GM23338 (cell line): ENCODE results near the gene EXOC4. TPM values are rescaled to one million over a fixed set of nuclear protein-coding genes. Genes with fewer than 3 reads are reported as not detected.

Experiments used
- ATAC-seq: fragments of 200-7000 bp; cut with Tn5 transposase; 3 replicates; pipeline ENCODE4 v1.9.1; 2020
- DNase-seq: peaks from one replicate; pipeline ENCODE4 v3.0.0-alpha.2; 2015; ENCODE audit warnings: low spot score
- H2AFZ ChIP-seq: fragments of 200-600 bp; sonication (generic); 2 replicates; pipeline ENCODE4 v1.8.0; 2016; ENCODE audit warnings: antibody characterized with exemption, mild to moderate bottlenecking, moderate library complexity
- H3F3A ChIP-seq: fragments of 200-600 bp; sonication (generic); replicated peaks from 2 replicates; pipeline ENCODE4 v1.8.0; 2017; ENCODE audit warnings: antibody characterized with exemption, mixed run types, low read depth
- H3K27ac ChIP-seq: fragments of 200-600 bp; sonication (generic); 2 replicates; pipeline ENCODE4 v1.6.1; 2016; ENCODE audit warnings: low read depth
- H3K27me3 ChIP-seq: fragments of 200-600 bp; sonication (generic); 2 replicates; pipeline ENCODE4 v1.8.0; 2016; ENCODE audit warnings: mild to moderate bottlenecking, mixed run types, moderate library complexity; ENCODE audit not compliant: insufficient read depth
- H3K36me3 ChIP-seq: fragments of 200-600 bp; sonication (generic); 2 replicates; pipeline ENCODE4 v1.8.0; 2016; ENCODE audit warnings: mild to moderate bottlenecking; ENCODE audit not compliant: insufficient read depth
- H3K4me1 ChIP-seq: fragments of 200-600 bp; sonication (generic); 2 replicates; pipeline ENCODE4 v1.8.0; 2016; ENCODE audit warnings: mild to moderate bottlenecking, moderate library complexity; ENCODE audit not compliant: insufficient read depth
- H3K4me2 ChIP-seq: fragments of 200-600 bp; sonication (generic); 2 replicates; pipeline ENCODE4 v1.7.1; 2017; ENCODE audit warnings: mixed run types
- H3K4me3 ChIP-seq: fragments of 200-600 bp; sonication (generic); 2 replicates; pipeline ENCODE4 v1.6.1; 2016; ENCODE audit warnings: mixed run types
- H3K79me2 ChIP-seq: fragments of 200-600 bp; sonication (generic); replicated peaks from 2 replicates; pipeline ENCODE4 v1.8.0; 2017; ENCODE audit warnings: mild to moderate bottlenecking; ENCODE audit not compliant: insufficient read depth
- H3K9me2 ChIP-seq: fragments of 200-600 bp; sonication (generic); 2 replicates; pipeline ENCODE4 v1.8.0; 2017; ENCODE audit not compliant: insufficient read depth
- H4K20me1 ChIP-seq: fragments of 200-600 bp; sonication (generic); replicated peaks from 2 replicates; pipeline ENCODE4 v1.8.0; 2017; ENCODE audit warnings: mild to moderate bottlenecking; ENCODE audit not compliant: insufficient read depth
- H3K27ac Mint-ChIP-seq: 2 replicates; pipeline ENCODE4 v1.8.0; 2020; ENCODE audit warnings: inconsistent platforms, mild to moderate bottlenecking, moderate library complexity, mixed read lengths
- H3K27me3 Mint-ChIP-seq: 3 replicates; pipeline ENCODE4 v1.8.0; 2022; ENCODE audit warnings: low read depth, mild to moderate bottlenecking, moderate library complexity, mixed read lengths, inconsistent platforms; ENCODE audit not compliant: insufficient read depth, poor library complexity
- H3K36me3 Mint-ChIP-seq: 3 replicates; pipeline ENCODE4 v1.8.0; 2021; ENCODE audit warnings: low read depth, mild to moderate bottlenecking, inconsistent platforms, moderate library complexity, mixed read lengths
- H3K4me1 Mint-ChIP-seq: 3 replicates; pipeline ENCODE4 v1.8.0; 2020; ENCODE audit warnings: mild to moderate bottlenecking, inconsistent platforms, mixed read lengths
- H3K4me3 Mint-ChIP-seq: 3 replicates; pipeline ENCODE4 v1.8.0; 2021; ENCODE audit warnings: moderate library complexity, mild to moderate bottlenecking, inconsistent platforms, mixed read lengths
- H3K9me3 Mint-ChIP-seq: 3 replicates; pipeline ENCODE4 v1.8.0; 2020; ENCODE audit warnings: moderate library complexity, mild to moderate bottlenecking, inconsistent platforms, mixed read lengths
- CREB1 ChIP-seq: fragments of 250-450 bp; sonication (Bioruptor Pico); IDR thresholded peaks from 2 replicates; pipeline ENCODE4 v1.5.0; 2020; ENCODE audit warnings: low read depth, mild to moderate bottlenecking, moderate library complexity
- CTCF ChIP-seq, 2 experiments: fragments of 200-600 bp in 1 of 2; sonication (generic) in 1 of 2; conservative IDR thresholded peaks; 2 replicates each; pipeline versions ENCODE4 v1.5.1 to v1.6.1; 2016 to 2017; ENCODE audit warnings: antibody characterized with exemption in 2 of 2, low read depth in 2 of 2, mild to moderate bottlenecking in 2 of 2, moderate library complexity in 1 of 2
- ETS1 ChIP-seq: IDR thresholded peaks from 2 replicates; pipeline ENCODE4 v1.6.1; 2016; ENCODE audit warnings: antibody characterized with exemption
- JUNB ChIP-seq: IDR thresholded peaks from one replicate; pipeline ENCODE4 v1.6.1; 2016; ENCODE audit warnings: antibody characterized with exemption; ENCODE audit not compliant: unreplicated experiment
- NANOG ChIP-seq: IDR thresholded peaks from 2 replicates; pipeline ENCODE4 v1.6.1; 2016; ENCODE audit warnings: antibody characterized with exemption, borderline replicate concordance
- POLR2AphosphoS5 ChIP-seq: IDR thresholded peaks from 2 replicates; pipeline ENCODE4 v1.6.1; 2016; ENCODE audit warnings: antibody characterized with exemption, low read depth
- ZNF114 ChIP-seq: fragments of 250-450 bp; sonication (Bioruptor Pico); IDR thresholded peaks from 2 replicates; pipeline ENCODE4 v1.5.0; 2020; ENCODE audit warnings: mild to moderate bottlenecking, moderate library complexity
- ZNF331 ChIP-seq: fragments of 250-450 bp; sonication (Bioruptor Pico); IDR thresholded peaks from 2 replicates; pipeline ENCODE4 v1.5.0; 2020; ENCODE audit warnings: low read depth, mild to moderate bottlenecking, moderate library complexity
- polyA plus RNA-seq: library from polyadenylated mRNA; unstranded; fragments of >200 nt; fragmentation: Nextera tagmentation; extraction: Ambion mirVana; gene quantifications from 2 replicates; pipeline ENCODE4 v1.2.1, GENCODE V29; 2016
- total RNA-seq: library from RNA; depleted of rRNA; stranded (reverse); fragments of >200 nt; shearing (Covaris generic); gene quantifications from 2 replicates; pipeline ENCODE4 v1.2.3, GENCODE V29; 2014

The EXOC4 gene
- total and polyA plus RNA-seq, 2 experiments from 2014 or later, result 37.5 to 52.7 TPM

GRCh38 chr7:133349101-133349500, 96.2 kb downstream of the EXOC4 start:
- Histone ChIP-seq H3F3A (no peaks in the 10 kb centered on the region), H3K4me1 (peaks cover 19% of the 10 kb centered on the region), H3K9me2 (no peaks in the 10 kb centered on the region), H3K79me2 (peaks cover 32% of the 10 kb centered on the region), H3K36me3 (peaks cover 4% of the 10 kb centered on the region; the same call in 1 of the 2 replicates), H4K20me1 (no peaks in the 10 kb centered on the region), H3K27me3 (no peaks in the 10 kb centered on the region), H3K27ac (no peak overlapping the region), H2AFZ (no peak overlapping the region), H3K4me3 (no peak overlapping the region), H3K4me2 (no peak overlapping the region)
- peaks cover 23% of the 10 kb centered on the region for H3K36me3 Mint-ChIP-seq
- peaks cover 25% of the 10 kb centered on the region for H3K4me1 Mint-ChIP-seq
- peaks cover 2% of the 10 kb centered on the region for H3K27me3 Mint-ChIP-seq
- no peak overlapping the region for H3K4me3 Mint-ChIP-seq
- ATAC-seq (no peak), DNase-seq (no peak)
- no peak overlapping the region for H3K27ac Mint-ChIP-seq
- H3K9me3 Mint-ChIP-seq, result peaks cover 15% of the 10 kb centered on the region
- TF ChIP-seq CREB1 (no peak), JUNB (no peak), CTCF (conservative IDR thresholded peaks at IDR 0.05; ENCODE audit: low read depth in 2 of 2) (no peak), POLR2AphosphoS5 (no peak), NANOG (no peak), ETS1 (no peak)

GRCh38 chr7:133352430-133352829, 99.6 kb downstream of the EXOC4 start:
- H3K4me3 Mint-ChIP-seq, result no peak overlapping the region
- Histone ChIP-seq H3K36me3 (peaks cover 4% of the 10 kb centered on the region; the same call in 1 of the 2 replicates), H3F3A (no peaks in the 10 kb centered on the region), H3K4me1 (peaks cover 16% of the 10 kb centered on the region), H3K27ac (no peak overlapping the region), H4K20me1 (no peaks in the 10 kb centered on the region), H2AFZ (no peak overlapping the region), H3K4me2 (no peak overlapping the region), H3K4me3 (no peak overlapping the region), H3K27me3 (no peaks in the 10 kb centered on the region), H3K9me2 (no peaks in the 10 kb centered on the region), H3K79me2 (peaks cover 32% of the 10 kb centered on the region)
- DNase-seq (no peak), ATAC-seq (no peak)
- no peak for TF ChIP-seq ZNF114 (CRISPR knock-in tag)
- peaks cover 17% of the 10 kb centered on the region for H3K9me3 Mint-ChIP-seq
- H3K36me3 Mint-ChIP-seq, result peaks cover 28% of the 10 kb centered on the region
- H3K27ac Mint-ChIP-seq, result no peak overlapping the region
- H3K27me3 Mint-ChIP-seq, result peaks cover 8% of the 10 kb centered on the region
- peaks cover 24% of the 10 kb centered on the region for H3K4me1 Mint-ChIP-seq

- ATAC-seq, result no peak
- Mint-ChIP-seq H3K4me3 (no peak overlapping the region), H3K27me3 (peaks cover 8% of the 10 kb centered on the region), H3K9me3 (peaks cover 17% of the 10 kb centered on the region), H3K27ac (no peak overlapping the region), H3K36me3 (peaks cover 30% of the 10 kb centered on the region), H3K4me1 (peaks cover 29% of the 10 kb centered on the region)
- H4K20me1 ChIP-seq, result no peaks in the 10 kb centered on the region
- H3K9me2 ChIP-seq, result no peaks in the 10 kb centered on the region
- H3K4me2 ChIP-seq, result no peak overlapping the region
- H3K27me3 ChIP-seq, result no peaks in the 10 kb centered on the region
- H3K4me1 ChIP-seq, result peaks cover 25% of the 10 kb centered on the region
- no peak for DNase-seq
- H3K79me2 ChIP-seq, result peaks cover 32% of the 10 kb centered on the region
- H3F3A ChIP-seq, result no peaks in the 10 kb centered on the region
- H3K4me3 ChIP-seq, result no peak overlapping the region
- no peak overlapping the region for H3K27ac ChIP-seq
- peaks cover 4% of the 10 kb centered on the region; the same call in 1 of the 2 replicates for H3K36me3 ChIP-seq
- no peak overlapping the region for H2AFZ ChIP-seq
- no peak for TF ChIP-seq CTCF (conservative IDR thresholded peaks at IDR 0.05; ENCODE audit: low read depth in 2 of 2)
- TF ChIP-seq POLR2AphosphoS5, result no peak
- TF ChIP-seq ZNF331, result no peak
Measured at GRCh38 chr7:133353775-133354174, 100.9 kb downstream of the EXOC4 start.
